Measurements from ENCODE around the gene DHPS.

- TF ChIP-seq CTCF (IDR thresholded peaks at IDR 0.05) (no peak), POLR2A (IDR thresholded peaks at IDR 0.05) (no peak), EP300 (IDR thresholded peaks at IDR 0.05) (no peak)
These were observed 53.3 kb downstream of the DHPS start for GRCh38 chr19:12628040-12629022.
